B cell (primary cell): Measurements from ENCODE around the gene LMO7. TPM values are rescaled to one million over a fixed set of nuclear protein-coding genes. Genes with fewer than 3 reads are reported as not detected.

Experiments used
- ATAC-seq: fragments of 200-7000 bp; cut with Tn5 transposase; one replicate; pipeline ENCODE4 v1.10.0; 2021; ENCODE audit warnings: low read depth, mild to moderate bottlenecking, moderate number of reproducible peaks, moderate library complexity
- CTCF ChIA-PET: fragments of 350-600 bp; sonication (Branson Sonifier 250); formaldehyde crosslinking; loops from one replicate; lab custom pipeline; 2021; ENCODE audit warnings: antibody characterized with exemption, inconsistent platforms; lab: Charles Lee
- POLR2A ChIA-PET: fragments of 350-600 bp; sonication (Branson Sonifier 250); formaldehyde crosslinking; loops from one replicate; lab custom pipeline; 2021; ENCODE audit warnings: antibody characterized with exemption; lab: Charles Lee
- DNase-seq: peaks from one replicate; pipeline ENCODE4 v3.0.0; 2013
- H2AFZ ChIP-seq: 2 replicates; pipeline ENCODE4 v1.6.1; 2012; ENCODE audit warnings: mild to moderate bottlenecking, low read depth, low read length; ENCODE audit not compliant: insufficient read depth, poor library complexity, severe bottlenecking
- H3K27ac ChIP-seq, 2 donors: 1 replicate in 1 of 2; 2 replicates in 1 of 2; pipeline ENCODE4 v1.5.1; 2012 to 2013; ENCODE audit warnings: low read length in 2 of 2, mild to moderate bottlenecking in 2 of 2, moderate library complexity in 1 of 2
- H3K27me3 ChIP-seq, 4 experiments: fragments of 200-600 bp in 1 of 4; sonication (generic) in 1 of 4; replicated peaks in 1 of 4; 1 replicate in 2 of 4; 2 replicates in 2 of 4; pipeline versions ENCODE4 v1.6.1 to v1.7.0; 2013 to 2016; ENCODE audit warnings: low read length in 3 of 4, mild to moderate bottlenecking in 2 of 4, mixed read lengths in 1 of 4, moderate library complexity in 1 of 4; ENCODE audit not compliant: insufficient read depth in 4 of 4, control insufficient read depth in 3 of 4; ENCODE audit errors: control extremely low read depth in 1 of 4
- H3K36me3 ChIP-seq, 2 experiments: replicated peaks in 1 of 2; 1 replicate in 1 of 2; 2 replicates in 1 of 2; pipeline versions ENCODE4 v1.6.1 to v1.7.1; 2013; ENCODE audit warnings: low read length in 1 of 2; ENCODE audit not compliant: insufficient read depth in 2 of 2, control insufficient read depth in 1 of 2; ENCODE audit errors: control extremely low read depth in 1 of 2, extremely low read depth in 1 of 2
- H3K4me1 ChIP-seq, 2 donors: fragments of 200-600 bp in 1 of 2; sonication (generic) in 1 of 2; 1 replicate in 1 of 2; 2 replicates in 1 of 2; pipeline versions ENCODE4 v1.5.1 to v1.6.1; 2013 to 2017; ENCODE audit warnings: low read length in 2 of 2; ENCODE audit not compliant: control insufficient read depth in 2 of 2, insufficient read depth in 2 of 2
- H3K4me2 ChIP-seq: replicated peaks from 2 replicates; pipeline ENCODE3; 2012; ENCODE audit warnings: mild to moderate bottlenecking, low read depth, low read length; ENCODE audit not compliant: poor library complexity, severe bottlenecking
- H3K4me3 ChIP-seq, 5 experiments: fragments of 200-600 bp in 1 of 5; sonication (generic) in 1 of 5; 1 replicate in 3 of 5; 2 replicates in 2 of 5; pipeline versions ENCODE4 v1.5.1 to v1.7.0; 2011 to 2016; ENCODE audit warnings: low read length in 4 of 5, mild to moderate bottlenecking in 4 of 5, low read depth in 2 of 5, control low read depth in 1 of 5, moderate library complexity in 1 of 5; ENCODE audit not compliant: insufficient read depth in 1 of 5; ENCODE audit errors: control extremely low read depth in 1 of 5, extremely low read depth in 1 of 5
- H3K79me2 ChIP-seq: fragments of 200-600 bp; sonication (generic); one replicate; pipeline ENCODE4 v1.6.0; 2016; ENCODE audit warnings: low read length; ENCODE audit not compliant: control insufficient read depth, insufficient read depth
- H3K9ac ChIP-seq: fragments of 200-600 bp; sonication (generic); 2 replicates; pipeline ENCODE4 v1.6.1; 2017; ENCODE audit warnings: mild to moderate bottlenecking, low read length, moderate library complexity
- H3K9me3 ChIP-seq, 3 donors: one replicate each; pipeline versions ENCODE4 v1.6.1 to v1.7.1; 2013; ENCODE audit warnings: low read length in 2 of 3; ENCODE audit not compliant: control insufficient read depth in 2 of 3, insufficient read depth in 1 of 3; ENCODE audit errors: control extremely low read depth in 1 of 3
- H4K20me1 ChIP-seq: 2 replicates; pipeline ENCODE4 v1.6.0; 2012; ENCODE audit warnings: mild to moderate bottlenecking, low read length; ENCODE audit not compliant: insufficient read depth, control insufficient read depth, poor library complexity, severe bottlenecking
- H3K27ac Mint-ChIP-seq: one replicate; pipeline ENCODE4 v1.8.0; 2021; ENCODE audit warnings: mixed read lengths
- H3K27me3 Mint-ChIP-seq: one replicate; pipeline ENCODE4 v1.8.0; 2021; ENCODE audit warnings: mixed read lengths
- H3K4me1 Mint-ChIP-seq: one replicate; pipeline ENCODE4 v1.8.0; 2021; ENCODE audit warnings: mixed read lengths
- H3K4me3 Mint-ChIP-seq: one replicate; pipeline ENCODE4 v1.8.0; 2021; ENCODE audit warnings: mixed read lengths
- H3K9me3 Mint-ChIP-seq: one replicate; pipeline ENCODE4 v1.8.0; 2022; ENCODE audit warnings: mixed read lengths; ENCODE audit not compliant: insufficient read depth
- EZH2 ChIP-seq: IDR thresholded peaks from 2 replicates; pipeline ENCODE4 v1.6.1; 2012; ENCODE audit warnings: borderline replicate concordance, low read depth, mild to moderate bottlenecking, moderate library complexity, low read length; ENCODE audit not compliant: insufficient read depth, poor library complexity, severe bottlenecking
- WGBS: methylation state at CpG from one replicate; pipeline ENCODE4 v1.1.5; 2013; ENCODE audit warnings: missing lambda C conversion rate; ENCODE audit not compliant: insufficient coverage; 5-methylcytosine and 5-hydroxymethylcytosine counted together
- intact Hi-C: fragments of 100-400 bp; cut with micrococcal nuclease; formaldehyde crosslinking; loops from one replicate; pipeline ENCODE4 v1.10.0; 2022
- polyA plus RNA-seq: library from polyadenylated mRNA; depleted of rRNA; stranded (reverse); fragments of >200 nt; gene quantifications from 2 replicates; pipeline ENCODE4 v1.2.3, GENCODE V29; 2012
- total RNA-seq, 2 donors: library from RNA; stranded (reverse); fragments of 120-200 nt in 1 of 2; gene quantifications; 1 replicate in 1 of 2; 2 replicates in 1 of 2; pipeline versions ENCODE4 v1.2.3 to v1.2.4, GENCODE V29; 2013 to 2022
- TF ChIP-seq, protein P1 (sequence below): fragments of 200-600 bp; IDR thresholded peaks from one replicate; pipeline ENCODE4 v1.8.0; 2022; ENCODE audit warnings: antibody characterized with exemption, mild to moderate bottlenecking

LMO7 gene
- total and polyA plus RNA-seq, 2 donors (not counting 1 experiment from before 2014, with no cell fraction given) = 7.8 to 17.4 TPM

DNA sequence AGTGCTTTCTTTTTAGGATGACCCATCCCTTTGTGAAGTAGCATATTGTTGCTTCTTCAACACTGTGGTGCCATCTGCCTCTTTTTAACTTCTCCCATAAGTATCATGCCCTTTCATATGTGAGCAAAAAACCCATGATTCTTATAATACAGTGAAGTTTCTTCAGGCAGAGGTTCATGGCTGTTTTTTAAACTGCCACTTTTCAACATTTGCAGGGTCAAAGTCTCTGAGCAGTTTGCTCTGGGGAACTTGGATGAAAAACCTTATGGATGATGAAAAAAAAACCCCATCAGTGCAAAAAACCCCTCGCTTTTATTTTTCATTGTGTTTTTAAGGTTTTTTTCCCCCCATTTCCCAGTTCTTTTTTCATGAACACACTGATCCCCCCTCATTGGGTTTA lies 158.5 kb downstream of the LMO7 start:
- Histone ChIP-seq H2AFZ (no peak overlapping the region), H3K27ac (no peak overlapping the region), H3K4me3 (no peak overlapping the region), H3K4me2 (no peak overlapping the region), H4K20me1 (no peaks in the 10 kb centered on the region), H3K27me3 (no peaks in the 10 kb centered on the region), H3K36me3 (no peaks in the 10 kb centered on the region), H3K9me3 (no peaks in the 10 kb centered on the region), H3K79me2 (no peaks in the 10 kb centered on the region), H3K4me1 (no peaks in the 10 kb centered on the region), H3K9ac (no peak overlapping the region)
- ChIA-PET POLR2A (no interaction called here), CTCF (no interaction called here)
- no peaks in the 10 kb centered on the region for H3K4me1 Mint-ChIP-seq
- no CpG with 5 or more reads among the region's 1 CpG for WGBS
- no peak for DNase-seq
- H3K4me3 Mint-ChIP-seq = no peak overlapping the region
- TF ChIP-seq EZH2 = no peak
- TF ChIP-seq, protein P1, sequence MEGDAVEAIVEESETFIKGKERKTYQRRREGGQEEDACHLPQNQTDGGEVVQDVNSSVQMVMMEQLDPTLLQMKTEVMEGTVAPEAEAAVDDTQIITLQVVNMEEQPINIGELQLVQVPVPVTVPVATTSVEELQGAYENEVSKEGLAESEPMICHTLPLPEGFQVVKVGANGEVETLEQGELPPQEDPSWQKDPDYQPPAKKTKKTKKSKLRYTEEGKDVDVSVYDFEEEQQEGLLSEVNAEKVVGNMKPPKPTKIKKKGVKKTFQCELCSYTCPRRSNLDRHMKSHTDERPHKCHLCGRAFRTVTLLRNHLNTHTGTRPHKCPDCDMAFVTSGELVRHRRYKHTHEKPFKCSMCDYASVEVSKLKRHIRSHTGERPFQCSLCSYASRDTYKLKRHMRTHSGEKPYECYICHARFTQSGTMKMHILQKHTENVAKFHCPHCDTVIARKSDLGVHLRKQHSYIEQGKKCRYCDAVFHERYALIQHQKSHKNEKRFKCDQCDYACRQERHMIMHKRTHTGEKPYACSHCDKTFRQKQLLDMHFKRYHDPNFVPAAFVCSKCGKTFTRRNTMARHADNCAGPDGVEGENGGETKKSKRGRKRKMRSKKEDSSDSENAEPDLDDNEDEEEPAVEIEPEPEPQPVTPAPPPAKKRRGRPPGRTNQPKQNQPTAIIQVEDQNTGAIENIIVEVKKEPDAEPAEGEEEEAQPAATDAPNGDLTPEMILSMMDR = no peak
- no peaks in the 10 kb centered on the region for H3K9me3 Mint-ChIP-seq
- H3K27me3 Mint-ChIP-seq = no peaks in the 10 kb centered on the region
- no peak overlapping the region for H3K27ac Mint-ChIP-seq
- no peak for ATAC-seq
- intact Hi-C loops = no loop called here

DNA sequence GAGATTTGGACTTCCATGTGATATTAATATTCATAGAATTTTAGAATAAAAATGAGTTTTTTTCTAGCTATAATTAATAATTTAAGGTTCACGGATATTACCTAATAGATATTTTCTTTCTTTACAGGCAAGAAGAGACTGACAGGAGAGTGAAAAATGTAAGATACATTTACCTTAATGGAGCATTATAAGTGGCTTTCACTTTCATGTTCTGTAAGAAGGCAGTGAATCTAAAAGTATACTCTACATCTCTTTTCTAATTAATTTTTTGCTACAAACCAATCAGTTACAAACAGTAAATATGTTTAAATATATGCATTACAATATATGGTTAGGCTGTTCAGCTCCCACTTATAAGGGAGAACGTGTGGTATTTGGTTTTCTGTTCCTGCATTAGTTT lies 159.1 kb downstream of the LMO7 start:
- Mint-ChIP-seq H3K9me3 (no peaks in the 10 kb centered on the region), H3K27me3 (no peaks in the 10 kb centered on the region), H3K4me1 (no peaks in the 10 kb centered on the region), H3K27ac (no peak overlapping the region), H3K4me3 (no peak overlapping the region)
- POLR2A ChIA-PET = no interaction called here
- Histone ChIP-seq H3K4me3 (no peak overlapping the region), H3K27me3 (no peaks in the 10 kb centered on the region), H3K4me2 (no peak overlapping the region), H4K20me1 (no peaks in the 10 kb centered on the region), H3K79me2 (no peaks in the 10 kb centered on the region), H3K9ac (no peak overlapping the region), H3K36me3 (no peaks in the 10 kb centered on the region), H3K27ac (no peak overlapping the region), H3K9me3 (no peaks in the 10 kb centered on the region), H2AFZ (no peak overlapping the region), H3K4me1 (no peaks in the 10 kb centered on the region)
- intact Hi-C loops = no loop called here
- DNase-seq = no peak
- ATAC-seq = no peak
- CTCF ChIA-PET = no interaction called here
- TF ChIP-seq, protein P1 = no peak
- TF ChIP-seq EZH2 = no peak
- WGBS = no CpG with 5 or more reads among the region's 2 CpGs
